GM19452 (cell line): Measurements from ENCODE around the gene GPR158.

Experiments
- ATAC-seq: cut with Tn5 transposase; IDR thresholded peaks from one replicate; pipeline ENCODE4 v1.9.1; 2021; ENCODE audit not compliant: unreplicated experiment

Gene GPR158

DNA sequence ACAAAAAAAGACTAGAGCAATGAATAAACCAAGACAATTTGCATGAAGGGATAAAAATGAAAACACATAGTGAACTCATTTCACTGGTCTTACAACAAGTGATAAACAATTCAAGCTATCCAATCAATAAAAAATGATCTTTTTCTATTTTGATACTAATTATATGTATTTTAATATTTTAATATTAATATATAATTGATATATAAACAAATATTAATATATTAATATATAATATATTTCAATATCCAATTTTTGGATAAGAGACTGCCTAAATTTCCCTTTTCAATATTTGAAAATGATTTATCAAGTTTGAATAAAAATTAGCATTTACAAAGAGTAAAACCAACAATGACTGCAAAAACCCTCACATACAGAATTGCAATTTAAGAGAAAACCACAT, 317.9 kb downstream of the GPR158 start:
- no peak for ATAC-seq

DNA sequence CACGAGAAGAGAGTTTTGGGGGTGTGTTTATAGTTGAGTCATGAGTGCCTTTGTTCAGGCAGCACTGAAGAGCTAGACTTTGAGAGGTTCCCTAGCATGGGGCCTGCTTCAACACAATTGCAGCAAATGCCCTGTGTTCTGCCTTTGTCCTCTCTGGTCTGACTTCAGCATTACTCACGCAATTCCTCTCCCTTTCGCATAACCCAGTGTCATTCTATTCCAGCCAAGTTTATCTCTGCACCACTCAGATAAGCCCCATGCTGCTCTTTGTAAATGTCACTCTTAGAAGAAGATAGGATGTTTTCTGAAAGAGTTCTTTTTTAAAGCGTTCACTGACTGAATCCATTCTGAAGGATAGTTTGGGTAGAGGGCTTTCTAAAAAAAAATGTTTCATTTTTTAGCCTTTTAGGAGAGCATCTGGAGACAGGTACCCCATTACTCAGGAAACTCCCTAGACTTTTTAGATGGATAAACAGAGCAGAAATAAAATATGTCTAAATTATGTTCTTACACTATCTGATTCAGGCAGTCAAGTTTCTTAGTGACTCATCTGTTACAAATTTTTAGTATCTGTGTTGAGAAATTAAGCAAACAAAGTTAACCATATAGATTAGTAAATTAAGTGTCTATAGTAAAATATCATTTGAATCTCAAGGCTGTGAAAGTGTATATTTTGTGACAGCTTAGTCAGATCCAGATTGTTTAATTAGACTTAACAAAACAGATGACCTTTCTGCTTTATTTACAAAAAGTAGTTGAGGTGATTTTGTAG, 318.5 kb downstream of the GPR158 start:
- ATAC-seq, result no peak

DNA sequence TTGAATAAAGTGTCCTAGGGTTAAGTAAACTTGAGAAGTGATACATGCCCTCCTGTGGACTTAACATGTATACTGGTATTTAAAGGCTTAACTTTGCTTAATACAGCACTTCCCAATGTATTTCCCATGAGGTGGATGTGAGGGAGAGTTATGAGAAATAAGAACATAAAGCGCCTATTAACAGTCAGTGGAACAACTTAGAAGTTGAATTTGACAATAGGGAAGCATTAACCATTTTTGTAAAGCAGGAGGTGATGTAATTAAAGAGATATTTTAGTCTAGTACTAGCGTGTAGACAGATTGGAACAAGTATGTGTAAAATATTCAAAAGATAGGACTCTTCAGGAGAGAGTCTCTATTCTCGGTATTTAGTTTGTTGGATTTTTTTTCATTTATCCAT, 322.4 kb downstream of the GPR158 start:
- no peak for ATAC-seq

DNA sequence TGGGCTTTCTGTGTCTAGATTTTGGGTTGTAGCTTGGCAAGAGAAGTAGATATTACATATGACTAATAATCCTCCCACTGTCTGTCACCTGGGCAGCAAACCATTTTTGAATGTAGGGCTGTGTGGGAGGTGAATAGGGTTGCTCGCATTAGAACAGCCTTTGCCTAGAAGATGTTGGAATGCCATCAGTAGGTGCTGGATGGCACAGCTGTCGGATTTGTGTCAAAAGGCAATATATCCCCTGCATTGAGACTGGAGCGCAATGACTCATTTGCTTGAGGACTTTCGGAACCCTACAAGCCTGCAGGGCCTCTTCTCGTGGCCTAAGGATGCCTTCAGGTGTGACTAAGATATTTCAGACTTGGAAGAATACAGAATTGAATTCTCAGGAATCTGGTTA, 323.8 kb downstream of the GPR158 start:
- no peak for ATAC-seq

DNA sequence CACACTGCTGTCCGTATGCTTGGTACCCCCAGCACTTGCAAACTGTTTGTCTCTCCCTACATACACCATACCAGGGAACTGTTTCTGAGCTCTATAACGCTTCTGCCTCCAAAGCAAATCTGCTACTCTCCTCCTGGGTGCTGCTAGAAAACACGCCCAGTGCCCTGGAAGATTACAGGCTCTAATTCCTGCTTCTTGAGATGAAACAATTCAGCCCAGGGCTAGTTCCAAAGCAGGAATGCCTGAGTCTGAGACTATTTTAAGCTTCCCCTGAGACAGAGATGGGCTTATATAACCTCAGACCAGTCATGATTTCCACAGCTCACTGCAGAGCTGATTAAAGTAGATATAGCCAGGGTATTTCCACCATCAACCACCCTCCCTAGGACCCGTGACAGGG, 327.1 kb downstream of the GPR158 start:
- ATAC-seq, result no peak

DNA sequence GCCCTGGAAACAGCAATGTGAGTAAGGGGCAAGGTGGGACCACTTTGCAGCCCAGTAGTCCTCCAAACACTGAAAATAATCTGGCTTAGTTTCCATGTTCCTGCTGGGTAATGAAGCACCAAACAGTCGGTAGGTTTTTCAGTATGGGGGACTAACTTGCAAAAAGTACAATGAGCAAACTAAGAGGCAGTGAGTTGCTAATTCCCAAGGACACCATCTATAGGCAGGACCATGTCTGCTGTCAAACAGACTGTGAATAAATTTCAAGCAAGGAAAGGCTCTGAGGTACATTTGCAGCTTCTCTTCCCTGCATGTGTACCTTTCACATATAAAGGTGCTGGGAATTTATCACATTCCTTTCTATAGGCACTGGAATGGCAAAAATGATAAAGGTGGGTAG, 327.7 kb downstream of the GPR158 start:
- ATAC-seq, result no peak

DNA sequence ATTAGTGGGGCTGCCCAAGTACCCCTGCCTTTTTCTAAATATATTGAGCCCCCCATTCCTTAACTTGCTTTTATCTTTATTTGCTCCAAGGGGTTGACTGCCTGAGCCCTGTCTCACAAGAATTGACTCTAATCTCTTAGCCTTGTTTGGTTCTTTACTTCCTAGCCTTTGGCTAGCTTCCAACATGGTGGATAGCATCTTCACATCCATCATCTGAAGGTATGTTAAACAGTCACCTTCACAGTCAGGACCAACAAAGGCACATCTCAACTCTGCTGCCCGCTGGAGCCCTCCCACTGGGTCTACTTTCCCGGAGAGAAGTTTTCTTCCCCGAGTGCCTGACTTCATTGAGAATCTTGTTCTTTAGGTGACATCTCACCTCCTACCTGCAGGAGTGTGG, 329.5 kb downstream of the GPR158 start:
- no peak for ATAC-seq

DNA sequence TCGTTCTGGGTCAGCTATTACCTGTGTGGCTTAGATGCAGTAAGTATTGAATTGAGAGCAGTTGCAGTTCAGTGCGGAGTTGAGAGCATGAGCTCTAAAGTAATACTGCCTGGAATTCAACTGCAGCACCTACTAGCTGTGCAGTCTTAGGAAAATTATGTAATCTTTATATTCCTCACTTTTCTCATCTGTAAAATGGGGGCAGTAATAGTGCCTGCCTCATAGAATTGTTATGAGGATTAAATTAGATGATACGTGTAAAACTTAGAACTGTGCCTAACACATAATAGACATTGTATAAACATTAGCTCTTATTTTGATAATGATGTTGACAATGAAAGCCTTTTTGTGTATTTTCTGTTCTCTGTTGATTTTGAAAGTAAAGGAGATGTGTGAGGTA, 330.0 kb downstream of the GPR158 start:
- no peak for ATAC-seq

DNA sequence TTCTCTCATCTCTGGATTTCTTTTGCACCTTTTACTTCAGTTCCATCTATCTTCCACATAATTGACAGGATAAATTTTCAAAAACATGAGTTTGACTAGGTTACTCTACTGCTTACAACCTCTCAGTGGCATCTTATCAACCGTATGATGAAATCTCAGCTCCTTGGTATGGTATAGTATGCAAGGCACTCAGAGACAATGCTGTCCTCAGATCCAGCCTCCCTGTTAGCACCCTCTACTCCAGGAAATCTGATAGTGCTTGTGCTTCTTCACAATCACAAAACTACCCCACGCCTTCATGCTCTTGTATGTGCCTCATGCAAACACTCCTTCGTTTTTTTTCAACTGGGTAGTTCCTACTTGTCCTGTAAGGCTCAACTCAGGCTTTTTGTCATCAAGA, 330.7 kb downstream of the GPR158 start:
- no peak for ATAC-seq

DNA sequence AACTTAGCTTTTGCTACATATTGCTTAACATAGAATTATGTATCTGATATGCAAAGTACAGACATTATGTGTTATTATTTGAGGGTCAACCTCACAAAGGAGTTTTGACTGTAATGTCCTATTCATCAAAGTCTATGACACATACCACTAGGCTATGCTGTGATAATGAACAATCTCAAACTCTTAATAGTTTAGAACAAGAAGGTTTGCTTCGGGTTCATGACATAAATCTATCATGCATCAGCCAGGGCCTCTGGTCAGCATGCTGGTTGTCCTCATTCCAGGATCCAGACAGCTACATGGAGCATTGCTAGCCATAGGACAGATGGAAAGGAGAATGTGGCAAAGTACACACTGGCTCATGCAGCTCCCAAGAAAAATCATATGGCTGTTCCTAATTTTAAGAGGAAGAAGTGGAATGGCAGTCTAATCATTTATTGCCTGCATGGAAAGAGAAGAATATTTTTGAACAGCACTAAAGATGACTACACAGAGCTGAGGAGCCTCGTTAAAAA, 332.1 kb downstream of the GPR158 start:
- ATAC-seq, result no peak

DNA sequence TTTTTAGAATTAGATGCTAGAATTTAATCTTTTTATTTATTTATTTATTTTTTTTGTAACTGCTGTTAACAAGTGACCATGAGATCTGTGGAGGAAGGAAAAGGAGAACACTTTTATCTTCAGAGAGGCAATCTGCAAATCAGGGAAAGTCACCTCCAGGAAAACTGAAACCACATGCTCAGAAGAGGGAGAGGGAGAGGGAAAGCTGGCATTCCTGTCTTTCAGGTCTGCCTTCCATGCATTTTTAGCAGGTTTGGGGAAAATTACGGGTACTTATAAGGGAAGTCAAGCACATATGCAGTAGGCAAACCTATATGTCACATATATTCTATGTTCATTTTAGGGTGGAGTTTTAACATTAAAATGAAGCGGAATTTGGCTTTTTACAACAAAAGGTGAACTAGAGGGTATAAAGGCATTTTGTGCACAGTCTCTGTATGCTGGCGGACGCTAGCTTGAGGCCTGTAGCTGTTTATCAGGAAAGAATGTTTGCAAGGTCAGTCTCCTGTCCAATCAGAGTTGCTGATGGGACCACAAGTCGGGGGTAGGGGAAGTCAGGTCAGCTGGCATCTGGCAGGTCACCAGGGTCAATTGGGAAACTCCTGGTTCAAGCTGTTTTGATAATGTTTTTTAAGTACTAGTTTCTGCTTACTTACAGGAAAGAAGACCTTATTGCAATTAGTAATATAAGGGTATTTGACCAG, 333.5 kb downstream of the GPR158 start:
- no peak for ATAC-seq

DNA sequence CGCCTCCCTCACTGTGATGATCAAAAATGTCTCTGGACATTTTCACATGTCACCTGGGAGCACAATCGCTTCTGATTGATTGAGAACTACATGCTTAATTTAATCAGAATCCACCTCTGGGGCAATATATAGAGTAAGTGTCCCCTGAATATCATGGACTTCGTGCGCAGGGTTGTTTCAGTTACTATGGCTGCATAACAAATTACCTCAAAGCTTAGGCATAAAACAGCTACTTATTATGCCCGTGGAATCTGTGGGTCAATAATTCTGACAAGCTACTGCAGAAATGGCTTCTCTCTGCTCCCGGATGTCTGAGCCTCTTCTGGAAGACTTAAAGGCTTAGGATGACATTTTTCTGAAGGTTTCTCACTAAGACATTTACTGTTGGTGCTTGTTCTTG, 334.4 kb downstream of the GPR158 start:
- no peak for ATAC-seq

DNA sequence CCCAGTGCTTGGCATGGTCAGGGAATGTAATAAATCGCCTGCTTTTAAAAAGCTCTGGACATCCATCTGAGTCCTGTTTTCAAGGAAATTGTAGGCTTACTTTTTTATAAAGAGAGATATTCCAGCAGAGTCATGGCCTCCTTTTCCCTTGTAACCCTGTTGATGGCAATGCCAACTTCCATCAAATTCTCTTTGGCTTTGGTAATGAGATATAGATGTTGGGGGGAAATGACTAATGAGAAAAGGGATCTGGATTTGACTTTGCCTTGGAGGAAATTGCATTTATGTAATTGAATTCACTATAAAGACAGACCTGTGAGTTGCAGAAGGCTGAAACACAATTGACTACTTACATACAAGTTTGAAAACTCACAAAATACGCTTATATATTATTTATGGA, 347.5 kb downstream of the GPR158 start:
- no peak for ATAC-seq

DNA sequence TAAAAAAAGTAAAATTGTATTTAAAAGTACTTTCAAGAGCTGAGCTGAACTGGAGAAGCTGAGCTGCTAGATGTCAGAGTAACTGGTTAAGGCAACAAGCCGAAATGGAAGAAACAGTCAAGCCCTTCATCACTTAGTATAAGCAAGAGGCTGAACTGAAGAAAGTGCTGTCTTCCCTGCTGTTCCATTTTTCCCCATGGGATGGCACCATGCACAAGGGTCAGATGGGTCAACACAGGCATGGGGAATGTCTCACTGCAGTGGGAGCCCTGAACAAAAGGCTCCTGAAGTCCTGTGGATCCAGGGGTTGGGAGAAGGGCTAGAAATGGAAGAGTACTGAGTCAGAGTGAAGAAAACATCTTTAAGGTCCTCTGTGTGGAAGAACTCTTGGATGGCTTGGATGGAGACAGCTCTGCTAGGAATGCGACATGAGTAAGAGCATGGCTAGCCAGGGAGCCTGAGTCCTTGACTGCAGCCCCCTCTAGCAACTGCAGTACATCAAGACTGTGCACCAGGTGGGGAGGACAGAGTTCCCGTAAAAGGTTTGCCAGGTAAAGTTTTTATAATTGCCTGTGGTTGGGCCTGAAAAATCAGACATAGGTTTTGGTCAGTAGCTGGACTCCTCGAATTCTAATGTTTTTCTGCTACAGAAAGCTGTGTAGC, 348.3 kb downstream of the GPR158 start:
- no peak for ATAC-seq

DNA sequence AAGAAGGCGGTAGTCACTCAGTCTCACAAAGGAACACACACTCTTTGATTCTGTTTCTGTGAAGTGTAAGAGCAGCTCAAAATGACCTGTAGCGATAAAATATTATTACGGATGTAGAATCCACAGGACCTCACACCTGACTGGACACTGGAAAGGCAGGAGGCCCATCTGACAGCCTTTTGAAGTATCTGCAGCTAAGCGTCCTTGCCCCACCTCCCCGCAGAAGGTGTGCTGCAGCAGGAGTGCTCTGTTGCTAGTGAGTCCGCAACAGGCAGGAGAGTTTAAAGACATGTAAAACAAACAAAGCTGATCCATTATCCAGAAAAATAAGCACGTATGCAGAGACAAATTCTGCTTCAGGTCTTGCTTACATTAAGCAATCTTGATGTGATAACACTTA, 355.5 kb downstream of the GPR158 start:
- no peak for ATAC-seq

DNA sequence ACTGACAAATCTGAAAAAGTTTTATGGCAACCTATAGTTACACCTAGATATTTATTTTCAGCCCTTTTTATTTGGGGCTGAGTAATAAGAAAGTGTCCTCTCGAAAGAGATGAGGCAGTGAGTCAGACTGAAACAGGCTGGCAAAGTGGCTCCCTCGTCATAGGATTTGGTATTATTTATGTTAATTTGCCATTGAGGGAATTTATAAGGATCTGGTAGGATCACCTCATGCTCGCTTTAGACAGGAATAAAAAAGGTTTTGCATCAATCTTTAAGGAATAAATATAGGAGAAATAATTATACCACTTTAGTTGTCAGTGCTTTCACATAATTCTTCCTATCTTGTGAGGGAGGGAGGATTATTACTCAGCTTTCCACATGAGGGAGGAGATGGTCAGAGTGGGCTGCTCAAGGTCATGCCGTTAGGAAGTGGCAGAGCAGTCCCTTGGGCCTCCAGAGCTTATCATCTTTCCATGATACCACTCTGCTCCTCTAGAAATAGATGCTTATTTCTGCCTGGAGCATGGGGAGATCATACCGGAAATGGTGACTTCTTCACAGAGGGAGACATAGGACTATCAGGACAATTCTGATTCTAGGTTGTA, 356.8 kb downstream of the GPR158 start:
- ATAC-seq, result no peak

DNA sequence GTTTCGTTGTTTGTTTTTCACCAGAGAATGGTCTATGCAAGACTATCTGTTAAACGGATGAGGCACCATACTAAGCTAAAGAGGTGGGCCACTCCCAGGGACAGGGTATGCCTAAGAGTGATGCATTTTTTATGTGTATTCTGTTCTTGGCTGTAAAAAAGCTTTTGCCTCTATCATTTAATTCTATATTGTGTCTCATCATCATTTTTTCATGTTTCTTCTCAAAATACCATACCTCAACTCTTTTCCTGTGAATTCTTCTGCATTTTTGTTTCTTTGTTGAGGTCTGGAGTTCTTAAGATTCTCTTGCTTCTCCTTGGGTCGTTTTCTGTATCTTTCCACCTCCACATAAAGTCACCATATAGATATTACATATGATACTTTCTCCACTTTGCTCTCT, 357.4 kb downstream of the GPR158 start:
- ATAC-seq, result no peak

DNA sequence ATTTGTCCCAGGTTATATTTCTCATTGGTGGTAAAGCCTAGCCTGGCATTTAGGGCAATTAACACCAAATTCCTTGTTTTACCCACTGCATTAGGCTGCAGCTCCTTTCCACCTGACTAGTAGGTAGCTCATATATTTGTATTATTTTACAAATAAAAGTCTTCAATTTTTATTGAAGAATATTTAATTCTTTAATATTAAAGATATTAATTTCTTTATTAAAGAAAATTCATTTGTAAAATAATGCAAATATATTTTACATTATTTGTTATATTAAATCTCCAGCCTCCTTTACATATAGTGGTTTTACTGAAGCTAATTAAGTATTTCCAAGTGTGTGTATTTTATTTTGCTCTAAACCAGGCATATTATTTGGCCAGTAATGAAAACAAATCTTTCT, 361.2 kb downstream of the GPR158 start:
- no peak for ATAC-seq

DNA sequence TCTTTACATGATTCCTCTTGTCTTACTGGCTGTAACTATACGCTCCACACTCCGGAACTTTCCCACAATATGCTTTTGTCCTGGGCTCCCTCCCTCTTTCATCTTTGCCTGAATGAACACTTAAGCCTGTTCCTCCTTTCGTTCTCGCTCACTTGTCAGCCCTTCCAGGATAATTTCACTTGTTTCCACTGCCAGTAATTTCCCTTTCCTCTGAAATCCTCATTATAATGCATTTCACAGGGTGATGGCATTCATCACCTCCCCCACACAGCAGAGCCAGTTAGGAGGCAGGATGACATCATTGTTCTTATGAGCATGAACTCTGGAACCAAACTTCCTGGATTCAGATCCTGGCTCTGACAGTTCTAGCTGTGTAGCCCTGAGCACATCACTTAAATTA, 372.6 kb downstream of the GPR158 start:
- no peak for ATAC-seq

DNA sequence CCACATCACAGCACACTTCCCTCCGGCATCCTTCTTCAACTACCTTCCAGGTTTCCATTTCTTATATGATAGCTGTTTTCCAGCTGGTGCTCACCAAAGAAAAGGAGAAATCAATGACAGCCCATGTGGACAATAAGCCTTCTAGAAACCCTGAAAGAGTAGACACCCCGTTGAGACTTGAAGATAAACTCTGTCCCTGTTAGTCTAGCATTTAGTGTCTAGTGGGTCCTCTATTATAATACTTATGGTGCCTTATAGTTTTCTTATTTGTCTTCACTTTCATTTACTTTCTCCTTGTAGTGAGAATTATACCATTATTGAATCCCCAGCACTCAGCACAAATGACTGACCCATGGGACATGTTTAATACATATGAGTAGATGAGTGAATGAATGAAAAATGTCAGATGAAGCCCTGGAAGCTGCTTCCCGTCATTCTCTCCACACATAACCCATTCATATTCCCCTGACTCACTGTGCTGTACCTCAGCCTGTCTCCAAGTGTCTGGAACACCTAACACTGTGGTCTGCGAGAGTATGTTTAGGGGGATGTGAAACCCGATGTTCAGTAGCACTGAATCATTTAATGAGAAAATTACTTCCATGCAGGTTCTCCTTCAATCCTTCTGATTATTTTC, 377.6 kb downstream of the GPR158 start:
- no peak for ATAC-seq

DNA sequence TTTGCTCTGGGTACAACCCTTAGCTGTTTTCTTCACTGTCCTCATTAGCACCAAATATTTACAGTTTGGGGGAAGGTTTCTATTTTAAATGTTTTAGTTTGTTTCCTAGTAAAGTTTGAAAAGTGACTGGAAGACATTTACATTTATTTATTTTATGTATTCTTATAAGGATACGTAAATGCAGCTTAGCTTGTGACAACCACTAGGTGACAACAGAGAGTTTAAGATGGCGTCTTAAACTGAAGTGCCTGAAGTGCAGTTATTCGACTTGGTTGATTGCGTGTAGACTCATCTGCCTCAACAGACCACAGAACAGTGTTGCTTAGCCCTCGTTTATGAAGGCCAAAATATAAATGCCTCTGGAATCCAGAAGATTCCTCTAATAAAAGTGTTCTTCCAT, 381.1 kb downstream of the GPR158 start:
- no peak for ATAC-seq
